Dermis blood vessel endothelial cell (primary cell): Measurements from ENCODE around the gene FOLR3. TPM values are rescaled to one million over a fixed set of nuclear protein-coding genes. Genes with fewer than 3 reads are reported as not detected.
A peak's percentile ranks its signal among the peaks of the same experiment; 100 is the strongest.
"Not testable (repeated sequence)": the region's sequence is repeated elsewhere in the genome, so short reads cannot be mapped to it uniquely, and the experiment has no call there.

ENCODE experiments used
- DNase-seq: peaks from one replicate; pipeline ENCODE4 v3.0.0; 2010
- total RNA-seq: library from RNA; depleted of rRNA; stranded (reverse); fragments of >200 nt; gene quantifications from 2 replicates; pipeline ENCODE4 v1.2.3, GENCODE V29; 2014

FOLR3 gene
- not detected in 2 replicates for total RNA-seq

- DNase-seq, result not testable (repeated sequence)
These were observed at the start of gene FOLR3 for GRCh38 chr11:72135473-72135872. TSS of gene FOLR3 (plus strand) at chr11:72135725. CDS start at chr11:72135953, 228 bp downstream.

GRCh38 chr11:72088076-72088808 lies 47.3 kb upstream of the FOLR3 start:
- no peak for DNase-seq

- peak; percentile 81 for DNase-seq
These were observed 44.2 kb upstream of the FOLR3 start for GRCh38 chr11:72091292-72091691.

- DNase-seq, result no peak
These were observed 36.8 kb upstream of the FOLR3 start for GRCh38 chr11:72098741-72099140.

GRCh38 chr11:72100009-72100408 lies 35.5 kb upstream of the FOLR3 start:
- DNase-seq, result no peak

GRCh38 chr11:72100462-72100861 lies 35.1 kb upstream of the FOLR3 start:
- DNase-seq, result peak; percentile 52

GRCh38 chr11:72102162-72102561 lies 33.4 kb upstream of the FOLR3 start:
- DNase-seq, result no peak

GRCh38 chr11:72102631-72102945 lies 32.9 kb upstream of the FOLR3 start:
- no peak for DNase-seq

- peak; percentile 100 for DNase-seq
These were observed 32.4 kb upstream of the FOLR3 start, which contains the start of gene LAMTOR1 for GRCh38 chr11:72102946-72103753. TSS of gene LAMTOR1 (minus strand) at chr11:72103297. CDS start at chr11:72103224, 73 bp downstream.

GRCh38 chr11:72103754-72104167 lies 31.8 kb upstream of the FOLR3 start:
- no peak for DNase-seq

GRCh38 chr11:72105888-72106287 lies 29.6 kb upstream of the FOLR3 start, which contains the start of gene TOMT:
TSS of gene TOMT (plus strand) at chr11:72105924. CDS start at chr11:72105952, 28 bp downstream.
- DNase-seq, result no peak

- no peak for DNase-seq
These were observed 24.0 kb upstream of the FOLR3 start for GRCh38 chr11:72111300-72112142.

GRCh38 chr11:72112143-72112977 lies 23.2 kb upstream of the FOLR3 start, which contains the start of gene ANAPC15:
TSS of gene ANAPC15 (minus strand) at chr11:72112695. CDS start at chr11:72111276, 1,419 bp downstream.
- peak; percentile 100 for DNase-seq

GRCh38 chr11:72112978-72113808 lies 22.3 kb upstream of the FOLR3 start:
- DNase-seq, result no peak

- DNase-seq, result no peak
These were observed 21.0 kb upstream of the FOLR3 start for GRCh38 chr11:72114570-72114969.

- no peak for DNase-seq
These were observed 19.3 kb upstream of the FOLR3 start for GRCh38 chr11:72116019-72116755.

GRCh38 chr11:72119198-72119597 lies 16.3 kb upstream of the FOLR3 start:
- no peak for DNase-seq

GRCh38 chr11:72120930-72121329 lies 14.6 kb upstream of the FOLR3 start:
- DNase-seq, result no peak

GRCh38 chr11:72122607-72123006 lies 12.9 kb upstream of the FOLR3 start:
- no peak for DNase-seq

- DNase-seq, result peak; percentile 25
These were observed 12.3 kb upstream of the FOLR3 start for GRCh38 chr11:72123117-72123653.
